Measurements from ENCODE around the gene C16orf82. TPM values are rescaled to one million over a fixed set of nuclear protein-coding genes. Genes with fewer than 3 reads are reported as not detected.

Gene C16orf82
- total and polyA plus RNA-seq, 4 donors: not detected

GRCh38 chr16:27020031-27020430 lies 46.7 kb upstream of the C16orf82 start:
- H3K4me1 ChIP-seq (ENCODE audit: control insufficient read depth in 4 of 4, insufficient read depth in 4 of 4, low read length in 3 of 4): no peaks in the 10 kb centered on the region
- H3K4me3 ChIP-seq (ENCODE audit: low read depth in 1 of 3, low read length in 3 of 3): no peak overlapping the region
- DNase-seq (ENCODE audit: low spot score): no peak
- no peaks in the 10 kb centered on the region for H3K9me3 ChIP-seq (ENCODE audit: control insufficient read depth in 4 of 4, low read length in 3 of 4)
- no peak overlapping the region for H3K27ac ChIP-seq (ENCODE audit: low read depth in 1 of 2, low read length in 2 of 2)
- H3K9ac ChIP-seq (ENCODE audit: low read depth in 1 of 2, low read length in 2 of 2): no peak overlapping the region
- TF ChIP-seq GABPA (IDR thresholded peaks at IDR 0.05 in 1 of 2, conservative IDR thresholded peaks at IDR 0.05 in 1 of 2) (no peak), HNF4A (conservative IDR thresholded peaks at IDR 0.05) (no peak), RXRA (IDR thresholded peaks at IDR 0.05) (no peak), CTCF (IDR thresholded peaks at IDR 0.05; ENCODE audit: low read depth, low read length, missing input control) (no peak), EGR1 (IDR thresholded peaks at IDR 0.05; ENCODE audit: low read depth in 2 of 2) (no peak), YY1 (IDR thresholded peaks at IDR 0.05) (no peak), HNF4G (IDR thresholded peaks at IDR 0.05) (no peak), ZBTB33 (IDR thresholded peaks at IDR 0.05) (no peak), FOXA1 (IDR thresholded peaks at IDR 0.05) (no peak), TAF1 (conservative IDR thresholded peaks at IDR 0.05) (no peak), MAX (IDR thresholded peaks at IDR 0.05) (no peak), SP1 (IDR thresholded peaks at IDR 0.05) (no peak), RAD21 (IDR thresholded peaks at IDR 0.05) (no peak), FOXA2 (IDR thresholded peaks at IDR 0.05) (no peak), JUND (IDR thresholded peaks at IDR 0.05) (no peak), NR2F2 (IDR thresholded peaks at IDR 0.05) (no peak), ATF3 (IDR thresholded peaks at IDR 0.05) (no peak)
- peaks cover 0 to 2% (median 0%) of the 10 kb centered on the region in 4 donors for H3K27me3 ChIP-seq (ENCODE audit: control insufficient read depth in 4 of 4, insufficient read depth in 4 of 4, low read length in 3 of 4)
- H3K36me3 ChIP-seq (ENCODE audit: control insufficient read depth in 4 of 4, insufficient read depth in 3 of 4, low read depth in 1 of 4, low read length in 3 of 4): no peaks in the 10 kb centered on the region
- 47% methylated on average over 2 of the region's 2 CpGs for WGBS

- Histone ChIP-seq H3K9ac (ENCODE audit: low read depth in 1 of 2, low read length in 2 of 2) (no peak overlapping the region), H3K36me3 (ENCODE audit: control insufficient read depth in 4 of 4, insufficient read depth in 3 of 4, low read depth in 1 of 4, low read length in 3 of 4) (no peaks in the 10 kb centered on the region), H3K4me1 (ENCODE audit: control insufficient read depth in 4 of 4, insufficient read depth in 4 of 4, low read length in 3 of 4) (no peaks in the 10 kb centered on the region), H3K27ac (ENCODE audit: low read depth in 1 of 2, low read length in 2 of 2) (no peak overlapping the region), H3K4me3 (ENCODE audit: low read depth in 1 of 3, low read length in 3 of 3) (no peak overlapping the region), H3K9me3 (ENCODE audit: control insufficient read depth in 4 of 4, low read length in 3 of 4) (no peaks in the 10 kb centered on the region), H3K27me3 (ENCODE audit: control insufficient read depth in 4 of 4, insufficient read depth in 4 of 4, low read length in 3 of 4) (peaks cover 0 to 2% (median 0%) of the 10 kb centered on the region in 4 donors)
- DNase-seq (ENCODE audit: low spot score): no peak
- WGBS: 71% methylated on average over 2 of the region's 2 CpGs
- TF ChIP-seq CTCF (IDR thresholded peaks at IDR 0.05; ENCODE audit: low read depth, low read length, missing input control) (no peak), RAD21 (IDR thresholded peaks at IDR 0.05) (no peak), EGR1 (IDR thresholded peaks at IDR 0.05; ENCODE audit: low read depth in 2 of 2) (no peak), HNF4G (IDR thresholded peaks at IDR 0.05) (no peak), MAX (IDR thresholded peaks at IDR 0.05) (no peak), REST (IDR thresholded peaks at IDR 0.05) (no peak), ZBTB33 (IDR thresholded peaks at IDR 0.05) (no peak), NR2F2 (IDR thresholded peaks at IDR 0.05) (no peak), ATF3 (IDR thresholded peaks at IDR 0.05) (no peak), TAF1 (conservative IDR thresholded peaks at IDR 0.05) (no peak), JUND (IDR thresholded peaks at IDR 0.05) (no peak), SP1 (IDR thresholded peaks at IDR 0.05) (no peak), HNF4A (conservative IDR thresholded peaks at IDR 0.05) (no peak)
These were observed 42.7 kb upstream of the C16orf82 start for GRCh38 chr16:27024010-27024409.
